DND-41 (cell line): ENCODE measurements around the gene CCND1.

Source experiments
- ATAC-seq: fragments of 200-7000 bp; cut with Tn5 transposase; 3 replicates; pipeline ENCODE4 v1.9.1; 2021; ENCODE audit warnings: low read depth; ENCODE audit not compliant: insufficient read depth
- DNase-seq: peaks from one replicate; pipeline ENCODE4 v3.0.0-alpha.2; 2020
- H2AFZ ChIP-seq: 2 replicates; pipeline ENCODE4 v1.6.0; 2012; ENCODE audit warnings: low read depth, low read length
- H3K27ac ChIP-seq: 2 replicates; pipeline ENCODE4 v1.5.1; 2012; ENCODE audit warnings: low read length, inconsistent platforms
- H3K27me3 ChIP-seq: fragments of 200-600 bp; sonication (generic); 2 replicates; pipeline ENCODE4 v1.6.0; 2012; ENCODE audit warnings: low read length, mild to moderate bottlenecking, inconsistent platforms; ENCODE audit not compliant: insufficient read depth, poor library complexity
- H3K36me3 ChIP-seq: 2 replicates; pipeline ENCODE4 v1.5.1; 2012; ENCODE audit warnings: low read length, inconsistent platforms; ENCODE audit not compliant: insufficient read depth
- H3K4me1 ChIP-seq: 2 replicates; pipeline ENCODE4 v1.5.1; 2012; ENCODE audit warnings: mild to moderate bottlenecking, low read length; ENCODE audit not compliant: insufficient read depth
- H3K4me2 ChIP-seq: 2 replicates; pipeline ENCODE4 v1.6.0; 2012; ENCODE audit warnings: mild to moderate bottlenecking, moderate library complexity, low read length, inconsistent platforms; ENCODE audit not compliant: insufficient read depth
- H3K4me3 ChIP-seq, 2 experiments: fragments of 200-600 bp in 1 of 2; shearing (Covaris generic) in 1 of 2; 2 replicates each; pipeline ENCODE4 v1.5.1; 2012 to 2016; ENCODE audit warnings: inconsistent platforms in 2 of 2, low read length in 2 of 2, mild to moderate bottlenecking in 2 of 2, low read depth in 1 of 2, moderate library complexity in 1 of 2
- H3K79me2 ChIP-seq: 2 replicates; pipeline ENCODE4 v1.6.0; 2012; ENCODE audit warnings: low read length, inconsistent platforms; ENCODE audit not compliant: insufficient read depth
- H3K9ac ChIP-seq: 2 replicates; pipeline ENCODE4 v1.6.0; 2012; ENCODE audit warnings: low read depth, mild to moderate bottlenecking, inconsistent platforms, low read length, moderate library complexity
- H3K9me3 ChIP-seq: 2 replicates; pipeline ENCODE4 v1.5.1; 2012; ENCODE audit warnings: low read length, moderate library complexity, mild to moderate bottlenecking, inconsistent platforms; ENCODE audit not compliant: insufficient read depth, severe bottlenecking
- H4K20me1 ChIP-seq: 2 replicates; pipeline ENCODE4 v1.6.0; 2012; ENCODE audit warnings: low read length; ENCODE audit not compliant: insufficient read depth
- CTCF ChIP-seq: IDR thresholded peaks from 2 replicates; pipeline ENCODE4 v1.5.1; 2012; ENCODE audit warnings: borderline replicate concordance, low read length, moderate library complexity, mild to moderate bottlenecking; ENCODE audit not compliant: poor library complexity, severe bottlenecking; ENCODE audit errors: extremely low read depth
- EZH2 ChIP-seq: IDR thresholded peaks from 3 replicates; pipeline ENCODE4 v1.6.1; 2012; ENCODE audit warnings: borderline replicate concordance, low read depth, mild to moderate bottlenecking, moderate library complexity, low read length, inconsistent platforms; ENCODE audit not compliant: severe bottlenecking

Gene CCND1

GRCh38 chr11:69615545-69616278, 25.2 kb upstream of the CCND1 start:
- no peak for DNase-seq
- Histone ChIP-seq H3K4me1 (no peaks in the 10 kb centered on the region), H3K36me3 (no peaks in the 10 kb centered on the region), H3K4me3 (no peak overlapping the region), H3K4me2 (no peak overlapping the region), H2AFZ (no peak overlapping the region), H3K27ac (no peak overlapping the region), H3K9ac (no peak overlapping the region), H3K79me2 (no peaks in the 10 kb centered on the region), H4K20me1 (peaks cover 3% of the 10 kb centered on the region; the same call in 1 of the 2 replicates), H3K27me3 (no peaks in the 10 kb centered on the region), H3K9me3 (no peaks in the 10 kb centered on the region)
- TF ChIP-seq EZH2 (no peak), CTCF (no peak)
- ATAC-seq: no peak

GRCh38 chr11:69617220-69617619, 23.7 kb upstream of the CCND1 start:
- no peak for DNase-seq
- no peak for ATAC-seq
- Histone ChIP-seq H3K27me3 (no peaks in the 10 kb centered on the region), H3K79me2 (no peaks in the 10 kb centered on the region), H3K36me3 (no peaks in the 10 kb centered on the region), H4K20me1 (no peaks in the 10 kb centered on the region), H3K9me3 (no peaks in the 10 kb centered on the region), H3K27ac (no peak overlapping the region), H3K9ac (no peak overlapping the region), H3K4me1 (no peaks in the 10 kb centered on the region), H3K4me2 (no peak overlapping the region), H2AFZ (no peak overlapping the region), H3K4me3 (no peak overlapping the region)
- TF ChIP-seq EZH2: no peak
- no peak for TF ChIP-seq CTCF

- no peak overlapping the region for H3K9ac ChIP-seq
- no peaks in the 10 kb centered on the region for H3K36me3 ChIP-seq
- H3K27me3 ChIP-seq: no peaks in the 10 kb centered on the region
- TF ChIP-seq CTCF: no peak
- TF ChIP-seq EZH2: no peak
- H2AFZ ChIP-seq: no peak overlapping the region
- H4K20me1 ChIP-seq: no peaks in the 10 kb centered on the region
- no peak overlapping the region for H3K4me2 ChIP-seq
- H3K27ac ChIP-seq: no peak overlapping the region
- H3K9me3 ChIP-seq: no peaks in the 10 kb centered on the region
- no peaks in the 10 kb centered on the region for H3K4me1 ChIP-seq
- H3K4me3 ChIP-seq: no peak overlapping the region
- ATAC-seq: no peak
- DNase-seq: no peak
- H3K79me2 ChIP-seq: no peaks in the 10 kb centered on the region
Observed at GRCh38 chr11:69617682-69618081, 23.3 kb upstream of the CCND1 start.
